Thoracic aorta (tissue), 2 donors: ENCODE data around the gene ATXN3L. TPM values are rescaled to one million over a fixed set of nuclear protein-coding genes. Genes with fewer than 3 reads are reported as not detected.

Source experiments
- ATAC-seq: fragments of 150-250 bp; one replicate; pipeline ENCODE4 v1.8.0; 2017; ENCODE audit warnings: low read depth; ENCODE audit not compliant: insufficient number of reproducible peaks, low FRiP score
- DNase-seq: peaks from one replicate; pipeline ENCODE4 v3.0.0-alpha.2; 2020; ENCODE audit warnings: low spot score
- H3K27ac ChIP-seq, 2 donors: fragments of 200-600 bp; sonication (generic); 1 replicate in 1 of 2; 2 replicates in 1 of 2; pipeline ENCODE4 v1.5.1; 2016; ENCODE audit warnings: mild to moderate bottlenecking in 2 of 2, moderate library complexity in 2 of 2
- H3K27me3 ChIP-seq: fragments of 200-600 bp; sonication (generic); replicated peaks from 2 replicates; pipeline ENCODE4 v1.6.0; 2016; ENCODE audit warnings: mild to moderate bottlenecking; ENCODE audit not compliant: insufficient read depth
- H3K36me3 ChIP-seq: fragments of 200-600 bp; sonication (generic); one replicate; pipeline ENCODE4 v1.5.1; 2016
- H3K4me1 ChIP-seq, 2 donors: fragments of 200-600 bp; sonication (generic); 1 replicate in 1 of 2; 2 replicates in 1 of 2; pipeline versions ENCODE4 v1.5.1 to v1.6.0; 2016; ENCODE audit warnings: low read depth in 2 of 2, mild to moderate bottlenecking in 1 of 2; ENCODE audit not compliant: control insufficient read depth in 1 of 2
- H3K4me3 ChIP-seq: fragments of 200-600 bp; sonication (generic); 2 replicates; pipeline ENCODE4 v1.5.1; 2016; ENCODE audit warnings: mild to moderate bottlenecking
- H3K9me3 ChIP-seq: fragments of 200-600 bp; sonication (generic); 2 replicates; pipeline ENCODE4 v1.5.1; 2016
- CTCF ChIP-seq: fragments of 200-600 bp; sonication (generic); IDR thresholded peaks from one replicate; pipeline ENCODE4 v1.5.1; 2019; ENCODE audit warnings: antibody characterized with exemption
- total RNA-seq, 2 donors: library from RNA; depleted of rRNA; stranded (reverse); fragments of >200 nt; gene quantifications; one replicate each; pipeline versions ENCODE4 v1.1.0 to v1.2.3, GENCODE V29; 2016

ATXN3L gene
- total RNA-seq, 2 donors from 2014 or later, result not detected

- H3K4me3 ChIP-seq, result no peak overlapping the region
- DNase-seq (no peak), ATAC-seq (no peak)
- no peaks in the 10 kb centered on the region for H3K27me3 ChIP-seq
- H3K9me3 ChIP-seq, result no peaks in the 10 kb centered on the region
- no peak overlapping the region for H3K27ac ChIP-seq
- no peaks in the 10 kb centered on the region for H3K36me3 ChIP-seq
- TF ChIP-seq CTCF, result no peak
- no peaks in the 10 kb centered on the region for H3K4me1 ChIP-seq
These were observed 14.6 kb upstream of the ATXN3L start for GRCh38 chrX:13334491-13334890.

- ATAC-seq (no peak), DNase-seq (no peak)
- Histone ChIP-seq H3K4me1 (no peaks in the 10 kb centered on the region), H3K9me3 (no peaks in the 10 kb centered on the region), H3K27me3 (no peaks in the 10 kb centered on the region), H3K27ac (no peak overlapping the region), H3K36me3 (no peaks in the 10 kb centered on the region), H3K4me3 (no peak overlapping the region)
- TF ChIP-seq CTCF, result no peak
These were observed 10.6 kb upstream of the ATXN3L start for GRCh38 chrX:13330446-13330845.

- H3K9me3 ChIP-seq, result no peaks in the 10 kb centered on the region
- ATAC-seq (no peak), DNase-seq (no peak)
- no peaks in the 10 kb centered on the region for H3K36me3 ChIP-seq
- no peak overlapping the region for H3K4me3 ChIP-seq
- no peak overlapping the region for H3K27ac ChIP-seq
- no peaks in the 10 kb centered on the region for H3K27me3 ChIP-seq
- no peaks in the 10 kb centered on the region for H3K4me1 ChIP-seq
- TF ChIP-seq CTCF, result no peak
These were observed 7.8 kb upstream of the ATXN3L start for GRCh38 chrX:13327666-13328065.

GRCh38 chrX:13323241-13323640 is 3.4 kb upstream of the ATXN3L start:
- ATAC-seq, result no peak
- DNase-seq, result no peak
- no peaks in the 10 kb centered on the region for H3K36me3 ChIP-seq

GRCh38 chrX:13317366-13317765 is 2.5 kb downstream of the ATXN3L start:
- Histone ChIP-seq H3K27me3 (no peaks in the 10 kb centered on the region), H3K4me1 (no peaks in the 10 kb centered on the region), H3K4me3 (no peak overlapping the region), H3K9me3 (no peaks in the 10 kb centered on the region), H3K27ac (no peak overlapping the region), H3K36me3 (no peaks in the 10 kb centered on the region)
- DNase-seq, result no peak
- no peak for TF ChIP-seq CTCF
- ATAC-seq, result no peak

More at GRCh38 chrX:13323241-13323640, 3.4 kb upstream of the ATXN3L start:
- H3K4me1 ChIP-seq, result no peaks in the 10 kb centered on the region
- TF ChIP-seq CTCF, result no peak
- no peaks in the 10 kb centered on the region for H3K9me3 ChIP-seq
- no peak overlapping the region for H3K4me3 ChIP-seq
- no peak overlapping the region for H3K27ac ChIP-seq
- H3K27me3 ChIP-seq, result no peaks in the 10 kb centered on the region
